PC-9 (cell line): ENCODE measurements around the gene LIMS3.
"Not testable (repeated sequence)": the region's sequence is repeated elsewhere in the genome, so short reads cannot be mapped to it uniquely, and the experiment has no call there.

ENCODE experiments used
- CTCF ChIP-seq: fragments of 200-600 bp; sonication (generic); conservative IDR thresholded peaks from 2 replicates; pipeline ENCODE4 v1.6.1; 2017; ENCODE audit warnings: mixed run types, antibody characterized with exemption, mild to moderate bottlenecking, moderate library complexity
- EZH2 ChIP-seq: fragments of 200-600 bp; sonication (generic); IDR thresholded peaks from 2 replicates; pipeline ENCODE4 v1.8.0; 2017; ENCODE audit warnings: antibody characterized with exemption, low read depth

GRCh38 chr2:109936534-109936933 is 38.0 kb downstream of the LIMS3 start:
- not testable (repeated sequence) for TF ChIP-seq CTCF, EZH2
